IPS-11a (cell line): ENCODE results near the gene TMEM132C.
"Not testable (repeated sequence)": the region's sequence is repeated elsewhere in the genome, so short reads cannot be mapped to it uniquely, and the experiment has no call there.

Experiments
- H3K4me3 ChIP-seq: one replicate; pipeline ENCODE4 v1.5.1; 2013; ENCODE audit warnings: low read depth, low read length, control low read depth

The TMEM132C gene

DNA sequence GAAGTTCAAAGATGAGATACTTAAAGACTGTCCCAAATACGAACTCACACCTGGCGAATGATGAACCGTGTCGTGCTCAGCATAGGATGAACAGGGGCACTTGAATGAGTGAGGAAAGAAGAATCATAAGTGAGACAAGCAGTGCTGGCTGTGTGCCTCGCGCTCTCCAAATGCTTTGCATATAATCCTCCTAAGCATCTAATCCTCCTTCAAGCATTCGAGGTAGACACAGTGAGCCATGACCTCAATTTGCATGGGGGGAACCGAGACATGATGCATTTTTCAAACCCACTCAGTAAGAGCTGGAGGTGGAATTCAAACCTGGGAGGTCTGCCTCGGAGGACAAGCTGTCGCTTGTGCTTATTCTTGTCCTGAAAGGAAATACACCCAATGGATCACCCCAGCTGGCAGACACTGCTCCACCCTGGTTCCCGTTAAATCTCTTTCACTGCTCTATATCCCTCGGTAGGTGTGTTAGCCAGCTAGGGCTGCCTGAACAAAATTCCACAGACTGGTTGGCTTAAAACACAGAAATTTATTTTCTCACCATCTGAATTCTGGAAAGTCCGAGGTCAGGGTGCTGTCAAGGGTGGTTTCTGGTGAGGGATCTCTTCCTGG, 282.7 kb downstream of the TMEM132C start:
- no peak overlapping the region for H3K4me3 ChIP-seq

DNA sequence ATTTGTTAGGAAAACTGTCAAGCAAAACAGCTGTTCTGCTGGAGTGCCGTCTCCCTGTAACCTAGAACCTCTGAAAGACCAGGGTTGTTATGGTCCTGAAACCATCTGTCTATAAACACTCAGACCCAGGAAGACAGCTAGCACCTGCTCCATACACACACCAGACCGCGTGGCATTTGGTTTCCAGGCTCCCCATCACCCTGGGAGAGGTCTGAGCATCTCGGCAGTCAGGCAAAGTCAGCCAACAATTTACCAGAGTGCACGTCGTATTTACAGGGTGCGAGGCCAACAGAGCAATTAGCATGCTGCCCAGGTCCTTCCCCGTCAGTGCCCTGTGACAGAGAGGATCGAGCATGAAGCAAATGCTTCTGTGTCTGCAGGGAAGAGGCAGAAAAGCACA, 284.3 kb downstream of the TMEM132C start:
- no peak overlapping the region for H3K4me3 ChIP-seq

DNA sequence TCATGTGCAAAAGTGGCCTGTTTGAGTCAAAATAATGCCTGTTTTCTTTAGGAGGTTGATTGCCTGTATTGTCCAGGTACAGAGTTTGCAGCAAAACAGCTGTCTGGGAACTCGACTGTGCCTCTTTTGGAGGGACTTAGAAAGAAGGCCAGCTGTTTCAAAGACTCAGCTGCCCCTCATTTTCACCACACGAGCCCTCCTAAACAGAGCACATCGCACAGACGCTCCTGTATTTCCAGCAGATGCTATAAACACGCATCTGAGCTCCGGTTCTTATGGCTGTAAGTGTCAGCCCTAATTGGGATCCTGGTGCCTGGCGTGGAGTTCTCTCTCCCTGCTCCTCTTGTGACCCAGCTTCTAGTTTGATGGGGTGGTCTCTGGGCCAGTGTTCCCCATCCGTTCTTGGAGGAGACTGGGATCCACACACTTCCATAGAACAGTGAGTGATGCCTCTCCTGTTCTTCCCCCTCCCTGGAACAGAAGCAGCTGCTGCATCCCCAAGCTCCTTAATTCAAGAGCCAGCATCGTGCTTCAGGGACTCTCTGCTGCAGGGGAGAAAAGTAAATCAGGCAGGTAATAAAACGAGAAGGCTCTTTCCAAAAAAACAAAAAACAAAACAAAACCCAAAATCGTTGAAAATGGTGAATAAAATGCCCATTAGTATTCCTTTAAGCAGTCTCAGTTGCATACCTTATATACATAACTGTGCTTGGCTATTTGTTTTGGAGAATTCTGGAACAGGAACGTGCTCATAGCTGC, 287.8 kb downstream of the TMEM132C start:
- H3K4me3 ChIP-seq, result no peak overlapping the region

DNA sequence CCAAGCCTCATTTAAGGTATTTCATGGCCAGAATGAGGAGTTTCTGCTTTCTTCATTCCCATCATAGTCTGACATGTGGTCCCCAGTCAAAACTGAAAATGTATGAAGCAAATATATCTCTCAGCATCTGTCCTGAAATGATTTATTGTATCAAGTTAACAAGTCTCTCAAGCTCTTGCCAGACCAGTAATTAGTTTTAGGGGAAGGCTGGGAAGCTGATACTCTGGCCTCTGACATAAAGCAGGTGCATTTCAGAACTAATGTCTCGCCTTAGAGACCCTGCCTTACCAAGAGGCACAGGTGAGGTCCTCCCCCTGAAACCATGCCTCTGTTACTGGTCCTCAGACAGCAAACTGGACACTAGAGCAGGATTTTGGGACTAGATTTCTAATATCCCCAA, 290.3 kb downstream of the TMEM132C start:
- no peak overlapping the region for H3K4me3 ChIP-seq

DNA sequence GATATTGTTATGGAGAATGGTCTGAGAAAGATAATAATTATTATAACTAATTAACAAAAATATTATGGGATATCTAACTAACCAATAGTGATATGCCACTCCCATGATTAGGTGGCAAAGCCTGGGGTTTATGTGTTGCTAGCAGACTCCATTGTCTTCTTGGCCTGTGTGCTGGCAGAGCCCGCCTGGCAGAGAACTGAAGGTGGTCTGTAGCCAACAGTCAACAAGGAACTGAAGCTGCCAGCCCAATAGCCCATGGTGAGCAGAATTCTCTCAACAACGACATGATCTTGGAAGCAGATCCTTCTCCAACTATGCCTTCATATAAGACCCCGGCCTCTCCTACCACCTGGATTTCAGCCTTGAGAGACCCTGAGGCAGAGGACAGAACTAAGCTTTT, 298.0 kb downstream of the TMEM132C start:
- H3K4me3 ChIP-seq, result no peak overlapping the region

DNA sequence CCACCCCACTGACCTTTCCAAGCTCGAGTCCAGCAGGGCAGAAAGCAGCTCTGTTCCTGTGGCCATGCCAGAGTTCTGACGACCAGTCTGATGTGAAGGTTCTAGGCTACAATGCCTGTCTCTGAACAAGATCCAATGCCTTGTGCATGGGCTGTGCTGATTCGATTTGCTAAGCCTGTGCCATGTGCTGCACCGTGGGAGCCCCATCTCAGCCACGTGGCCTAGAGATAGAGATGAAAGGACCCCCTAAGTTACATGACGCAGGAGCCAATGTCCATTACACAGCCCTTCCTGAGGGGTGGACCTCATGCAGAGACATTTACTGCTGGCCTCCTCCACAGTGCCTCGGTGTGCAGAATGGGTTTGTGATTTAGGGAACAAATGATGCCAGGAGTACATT, 300.8 kb downstream of the TMEM132C start:
- H3K4me3 ChIP-seq, result no peak overlapping the region

DNA sequence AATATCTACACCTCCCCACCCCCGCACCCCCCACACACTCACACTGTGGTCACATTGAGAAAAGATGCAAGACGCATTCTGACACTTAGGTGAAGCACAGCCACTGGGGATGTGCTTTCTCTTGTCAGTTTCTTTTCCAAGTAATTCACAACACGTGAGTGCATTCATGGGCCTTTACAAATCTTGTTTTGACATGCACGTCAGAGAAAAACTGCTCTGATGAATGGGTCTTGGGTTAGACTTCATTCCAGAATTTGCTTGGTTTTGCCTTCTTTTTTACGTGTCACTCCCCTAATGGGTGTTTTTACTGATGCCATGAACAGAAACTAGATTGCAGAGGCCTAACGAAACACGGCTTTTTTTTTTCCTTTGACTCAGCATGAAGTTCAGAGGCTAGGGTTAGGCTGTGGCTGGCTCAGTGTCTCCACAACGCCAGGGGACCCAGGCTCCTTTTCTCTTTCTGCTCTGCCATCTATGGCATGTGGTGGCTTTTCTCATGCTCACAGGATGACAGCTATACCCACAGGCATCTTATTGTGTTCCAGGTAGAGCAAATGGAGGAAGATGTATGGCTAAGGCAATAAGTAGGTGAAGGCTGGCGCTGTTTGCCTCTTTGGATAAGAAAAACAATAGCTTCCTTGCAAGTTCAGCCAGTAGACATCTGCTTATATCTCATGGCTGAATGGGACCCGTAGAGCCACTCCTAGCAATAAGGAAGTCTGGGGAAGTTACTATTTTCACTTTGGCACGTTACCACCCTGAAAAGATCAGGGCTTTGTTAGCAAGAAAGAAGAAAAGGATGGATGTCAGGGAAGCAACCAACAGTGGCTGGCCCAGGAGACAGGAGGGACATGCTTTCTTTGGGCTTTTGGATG, 303.5 kb downstream of the TMEM132C start:
- no peak overlapping the region for H3K4me3 ChIP-seq

DNA sequence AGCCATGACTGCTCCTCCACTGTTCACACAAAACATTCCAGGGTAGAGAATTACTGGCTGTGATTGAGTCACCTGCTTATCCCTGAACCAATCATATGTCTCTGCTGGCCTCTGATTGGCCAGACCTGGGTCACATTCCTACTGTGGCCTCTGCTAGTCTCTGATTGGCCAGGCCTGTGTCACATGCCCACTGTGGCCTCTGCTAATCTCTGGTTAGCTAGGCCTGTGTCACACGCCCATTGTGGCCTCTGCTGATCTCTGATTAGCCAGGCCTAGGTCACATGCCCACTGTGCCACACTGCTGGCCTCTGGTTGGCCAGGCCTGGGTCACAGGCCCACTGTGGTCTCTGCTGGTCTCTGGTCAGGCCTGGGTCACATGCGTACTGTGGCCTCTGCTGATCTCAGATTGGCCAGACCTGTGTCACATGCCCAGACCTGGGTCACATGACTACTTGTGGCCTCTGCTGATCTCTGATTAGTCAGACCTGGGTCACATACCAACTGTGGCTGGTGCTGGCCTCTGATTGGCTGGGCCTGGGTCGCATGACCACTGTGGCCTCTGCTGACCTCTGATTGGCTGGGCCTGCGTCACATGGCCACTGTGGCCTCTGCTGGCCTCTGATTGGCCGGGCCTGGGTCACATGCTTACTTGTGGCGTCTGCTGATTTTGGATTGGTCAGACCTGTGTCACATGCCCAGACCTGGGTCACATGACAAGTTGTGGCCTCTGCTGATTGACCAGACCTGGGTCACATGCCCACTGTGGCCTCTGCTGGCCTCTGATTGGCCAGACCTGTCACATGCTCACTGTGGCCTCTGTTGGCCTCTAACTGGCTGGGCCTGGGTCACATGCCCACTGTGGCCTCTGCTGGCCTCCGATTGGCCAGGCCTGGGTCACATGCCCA, 305.2 kb downstream of the TMEM132C start:
- H3K4me3 ChIP-seq, result no peak overlapping the region

DNA sequence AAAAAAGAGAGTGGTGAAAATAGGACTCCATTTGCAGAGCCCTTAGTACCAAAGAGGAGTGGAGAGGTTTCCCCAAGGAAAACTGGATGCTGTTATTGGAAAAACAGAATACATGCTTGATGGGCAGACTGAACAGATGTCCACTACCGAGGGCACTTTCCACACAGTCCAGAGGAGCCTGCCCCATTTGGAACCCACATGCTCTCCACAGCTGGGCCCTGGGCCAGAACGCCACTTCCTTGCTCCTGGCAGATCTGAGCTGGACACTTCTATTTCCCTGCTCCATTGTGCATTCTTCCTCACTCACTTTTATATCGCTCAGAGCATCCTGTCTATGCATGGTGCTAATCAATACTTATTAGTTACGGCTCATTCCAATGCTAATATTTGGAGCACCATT, 306.9 kb downstream of the TMEM132C start:
- no peak overlapping the region for H3K4me3 ChIP-seq

DNA sequence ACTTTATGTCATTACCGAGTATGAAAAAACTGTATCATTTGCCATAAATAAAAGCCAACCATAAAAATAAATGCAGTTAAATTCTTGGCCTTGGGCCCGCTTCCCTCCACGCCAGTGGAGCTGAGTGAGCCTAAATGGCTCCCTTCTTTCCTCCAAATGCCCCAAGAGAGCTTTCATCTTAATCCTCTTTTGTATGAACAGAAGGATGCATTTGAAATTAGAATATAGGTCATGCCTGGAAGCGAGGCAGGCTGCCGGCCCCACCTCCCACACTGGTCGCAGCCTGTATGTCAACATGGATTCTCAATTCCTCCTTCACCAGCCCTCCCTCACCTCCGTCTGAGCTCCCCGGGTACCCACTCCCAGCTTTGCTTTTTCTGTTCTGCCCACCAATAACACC, 311.1 kb downstream of the TMEM132C start:
- no peak overlapping the region for H3K4me3 ChIP-seq

DNA sequence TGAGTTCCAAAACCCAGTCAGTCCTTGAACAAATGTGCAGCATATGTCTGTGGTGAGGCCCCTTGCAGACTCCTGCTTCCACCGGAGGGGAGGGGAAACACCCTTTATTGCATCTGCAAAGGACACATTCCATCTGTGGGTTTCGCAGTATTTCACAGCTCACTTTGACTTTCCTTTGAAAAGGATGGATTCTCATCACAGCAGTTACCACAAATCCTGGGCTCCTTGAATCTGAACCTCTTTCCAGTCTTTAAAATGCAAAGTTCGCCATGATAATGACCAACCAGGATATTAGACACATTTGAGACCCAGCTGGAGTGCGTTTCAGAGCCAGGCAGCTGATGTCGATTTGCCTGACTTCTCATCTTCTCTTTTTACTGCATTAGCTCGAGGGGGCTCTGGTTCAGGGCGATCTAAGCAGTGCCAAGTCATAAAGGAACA, 314.4 kb downstream of the TMEM132C start:
- H3K4me3 ChIP-seq, result no peak overlapping the region

DNA sequence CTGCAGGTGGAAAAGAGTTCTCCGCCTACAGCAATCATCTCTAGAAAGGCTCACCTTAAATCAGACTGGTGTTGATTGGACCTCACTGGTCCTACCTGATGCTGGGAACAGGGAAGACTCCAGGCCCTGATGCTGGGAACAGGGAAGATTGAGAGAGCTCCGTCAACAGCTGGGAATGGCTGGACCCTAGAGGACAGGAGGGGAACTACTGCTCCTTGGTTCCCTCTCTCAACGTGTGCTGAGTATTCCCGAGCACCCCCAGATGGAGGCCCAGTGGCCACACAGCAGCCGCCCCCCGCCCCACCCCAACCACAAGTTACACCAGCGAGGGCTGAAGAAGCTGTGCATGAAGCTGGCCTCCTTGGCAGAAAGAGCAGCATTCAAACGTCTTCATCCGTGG, 316.5 kb downstream of the TMEM132C start:
- no peak overlapping the region for H3K4me3 ChIP-seq

DNA sequence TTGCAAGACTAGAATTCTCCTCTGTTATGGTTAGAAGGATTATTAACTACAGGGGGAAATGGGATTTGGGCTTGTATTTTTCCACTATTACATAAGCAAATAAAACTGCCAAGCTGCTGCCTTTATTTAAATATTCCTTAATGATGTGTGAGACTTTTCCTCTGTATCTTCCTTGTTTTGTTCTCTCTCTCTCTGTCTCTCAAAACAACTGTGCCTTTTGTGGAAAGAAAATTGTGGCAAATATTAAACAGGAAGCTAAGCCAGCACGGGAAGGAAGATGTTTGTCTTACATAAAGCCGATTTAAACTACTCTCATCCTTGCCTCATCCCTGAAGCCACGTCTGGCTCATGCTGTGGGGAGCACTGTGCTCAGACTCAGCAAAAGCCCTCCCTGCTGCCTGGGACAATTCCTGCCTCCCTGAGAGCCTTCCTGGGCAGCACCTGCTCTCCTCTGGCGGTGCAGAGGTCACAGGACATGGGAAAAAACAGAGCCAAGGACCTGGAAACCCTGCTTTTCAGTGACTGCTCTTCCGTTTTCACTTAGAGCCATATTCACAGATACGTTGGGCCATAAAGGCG, 319.6 kb downstream of the TMEM132C start:
- no peak overlapping the region for H3K4me3 ChIP-seq

DNA sequence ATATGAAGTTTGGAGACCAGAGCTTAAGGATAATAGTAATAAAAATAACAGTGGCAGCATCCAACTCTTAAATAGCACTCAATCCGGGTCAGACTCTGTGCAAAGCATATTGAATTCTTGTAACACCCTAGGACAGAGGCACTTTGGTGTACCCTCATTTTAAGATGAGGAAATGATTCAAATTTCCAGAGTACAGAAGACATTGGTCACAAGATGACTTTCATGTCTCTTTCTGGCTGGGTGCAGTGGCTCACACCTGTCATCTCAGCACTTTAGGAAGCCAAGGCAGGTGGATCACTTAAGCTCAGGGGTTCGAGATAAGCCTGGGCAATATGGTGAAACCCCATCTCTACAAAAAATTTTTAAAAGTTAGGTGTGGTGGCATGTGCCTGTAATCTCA, 320.9 kb downstream of the TMEM132C start:
- H3K4me3 ChIP-seq, result no peak overlapping the region

DNA sequence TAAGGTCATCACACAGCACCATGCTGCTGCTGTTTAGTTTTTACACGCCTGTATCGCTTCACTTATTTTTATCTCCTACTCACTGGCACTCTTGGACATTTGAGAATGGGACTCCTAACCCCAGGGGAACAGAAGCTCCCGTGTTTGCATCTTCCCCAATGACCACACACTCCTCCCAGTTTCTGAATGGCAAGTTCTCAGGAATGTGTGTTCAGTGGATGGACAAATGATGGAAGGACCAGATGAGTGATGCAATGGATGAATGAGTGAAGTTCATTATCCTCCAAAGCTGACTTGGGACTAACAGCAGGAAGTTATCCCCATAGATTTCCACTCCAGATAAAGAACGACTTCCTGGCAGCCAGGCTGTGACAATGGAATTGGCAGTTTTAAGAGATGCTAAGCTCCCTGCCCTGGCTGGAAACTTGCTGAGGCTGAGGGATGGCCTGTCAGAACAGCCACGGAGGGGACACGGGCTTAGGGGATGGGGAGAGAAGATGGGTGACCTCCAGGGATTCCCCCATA, 325.3 kb downstream of the TMEM132C start:
- H3K4me3 ChIP-seq, result no peak overlapping the region

DNA sequence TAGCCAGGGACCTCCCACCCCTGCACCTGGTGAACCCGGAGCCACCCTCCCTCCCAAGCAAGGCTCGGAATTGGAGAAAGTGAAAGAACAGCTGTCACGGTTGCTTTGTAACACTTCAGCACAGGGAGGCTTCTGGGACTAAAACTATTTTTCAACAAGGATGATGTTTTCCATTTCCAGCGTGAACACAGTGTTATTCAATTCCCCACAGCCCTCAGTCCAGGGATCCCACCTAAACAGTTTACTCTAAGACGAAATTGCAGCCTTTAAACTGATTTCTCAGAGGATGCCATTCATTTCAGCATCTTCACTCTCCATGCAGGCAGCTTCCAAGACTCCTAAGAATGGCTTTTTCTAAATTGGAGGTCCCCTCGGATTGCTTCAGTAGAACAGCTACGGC, 327.6 kb downstream of the TMEM132C start:
- H3K4me3 ChIP-seq, result no peak overlapping the region

DNA sequence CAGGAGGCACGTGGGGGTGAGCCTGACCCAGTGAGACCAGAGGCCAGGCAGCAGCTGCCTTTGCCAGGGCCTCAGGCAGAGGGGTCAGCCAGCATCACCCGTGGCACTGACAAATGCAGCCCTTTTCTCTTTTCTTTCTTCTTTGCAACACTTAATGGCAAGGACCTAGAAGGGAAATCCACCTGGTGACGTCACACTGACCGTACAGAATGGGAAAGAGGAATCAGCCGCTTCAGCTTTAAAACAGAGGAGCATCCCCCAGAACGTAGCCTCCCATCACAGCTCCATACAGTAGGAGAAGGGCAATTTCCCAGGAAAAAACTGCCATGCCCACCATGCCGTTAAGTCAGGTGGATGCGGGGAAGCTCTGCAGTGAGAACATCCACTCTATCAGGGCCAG, 328.6 kb downstream of the TMEM132C start:
- no peak overlapping the region for H3K4me3 ChIP-seq

DNA sequence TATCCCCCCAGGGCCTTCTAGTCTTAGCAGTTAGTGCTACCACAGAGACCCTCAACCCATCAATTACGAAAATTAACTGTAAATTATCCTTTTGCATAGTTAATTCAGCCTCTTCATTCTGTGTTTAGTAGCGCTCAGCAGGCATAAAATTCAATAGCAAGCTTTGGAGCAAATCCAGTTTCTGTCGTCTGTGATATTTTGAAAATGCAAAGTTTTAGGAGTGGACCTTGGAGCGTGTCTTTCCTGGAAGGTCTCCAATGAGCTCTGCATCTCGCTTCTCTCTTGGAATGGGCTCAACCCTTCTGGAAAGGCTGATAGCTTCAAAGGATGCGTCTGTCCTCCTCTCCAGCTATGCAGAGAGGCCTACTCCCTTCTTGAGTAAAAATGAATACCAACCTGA, 333.9 kb downstream of the TMEM132C start:
- H3K4me3 ChIP-seq, result no peak overlapping the region

DNA sequence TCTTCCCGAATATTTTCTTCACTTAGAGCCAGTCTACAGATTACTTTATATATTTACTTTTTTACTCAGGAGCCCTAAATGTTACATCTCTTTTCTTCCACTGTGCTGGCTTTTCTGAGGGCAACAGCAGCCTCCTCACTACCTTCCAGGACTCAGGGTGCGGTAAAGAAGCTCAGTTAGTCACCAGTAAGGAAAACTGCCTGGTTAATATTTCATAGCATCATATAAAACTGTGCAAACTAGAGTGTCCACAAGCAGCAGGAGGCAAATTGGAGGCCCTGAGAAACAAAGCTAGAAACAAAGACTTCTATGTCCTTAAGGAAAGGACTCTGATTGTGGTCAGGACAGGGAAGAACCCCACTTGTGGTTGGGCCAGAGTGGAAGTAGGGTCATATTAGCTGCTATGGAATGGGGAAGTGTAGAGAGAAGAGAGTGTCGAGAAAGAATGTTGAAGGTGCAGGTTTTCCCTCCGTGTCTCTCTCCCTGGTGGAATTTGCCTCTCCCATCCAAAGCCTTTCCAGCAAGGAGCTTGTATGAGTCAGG, 336.7 kb downstream of the TMEM132C start:
- H3K4me3 ChIP-seq, result no peak overlapping the region

DNA sequence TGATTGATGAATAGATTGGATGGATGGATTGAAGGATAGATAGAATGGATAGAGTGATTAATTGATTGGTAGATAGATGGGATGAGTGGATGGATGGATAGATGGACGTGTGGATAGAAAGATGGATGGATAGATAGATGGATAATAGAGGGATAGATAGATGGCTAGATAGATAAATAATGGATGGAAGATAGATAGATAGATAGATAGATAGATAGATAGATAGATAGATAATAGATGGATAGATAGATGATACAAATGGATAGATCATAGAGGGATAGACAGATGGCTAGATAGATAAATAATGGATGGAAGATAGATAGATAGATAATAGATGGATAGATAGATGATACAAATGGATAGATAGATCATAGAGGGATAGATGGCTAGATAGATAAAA, 337.2 kb downstream of the TMEM132C start:
- H3K4me3 ChIP-seq, result not testable (repeated sequence)
